ELF-1 (cell line): ENCODE measurements around the gene FAM78B.

Experiments used
- DNase-seq: peaks from one replicate; pipeline ENCODE4 v3.0.0-alpha.2; 2016; ENCODE audit warnings: low read depth, low spot score

The FAM78B gene

DNA sequence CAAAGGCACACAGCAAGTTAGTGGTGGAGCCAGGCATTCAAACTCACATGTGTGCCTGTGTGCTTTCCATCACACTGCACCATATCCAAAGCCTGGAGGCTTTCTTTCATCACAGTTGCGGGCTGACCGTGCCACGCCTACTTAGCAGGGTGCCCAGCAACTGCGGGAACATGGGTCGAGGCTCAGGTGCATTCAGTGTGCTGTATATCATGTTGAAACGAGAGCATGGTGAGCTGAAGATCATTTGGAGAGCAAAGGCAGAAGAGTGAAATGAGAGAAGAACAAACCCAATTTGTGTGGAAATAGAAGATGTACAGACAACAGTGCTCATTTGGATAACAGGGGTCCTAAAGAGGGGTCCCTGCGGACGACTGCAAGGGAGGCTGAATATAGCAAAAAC is 46.5 kb downstream of the FAM78B start:
- no peak for DNase-seq

DNA sequence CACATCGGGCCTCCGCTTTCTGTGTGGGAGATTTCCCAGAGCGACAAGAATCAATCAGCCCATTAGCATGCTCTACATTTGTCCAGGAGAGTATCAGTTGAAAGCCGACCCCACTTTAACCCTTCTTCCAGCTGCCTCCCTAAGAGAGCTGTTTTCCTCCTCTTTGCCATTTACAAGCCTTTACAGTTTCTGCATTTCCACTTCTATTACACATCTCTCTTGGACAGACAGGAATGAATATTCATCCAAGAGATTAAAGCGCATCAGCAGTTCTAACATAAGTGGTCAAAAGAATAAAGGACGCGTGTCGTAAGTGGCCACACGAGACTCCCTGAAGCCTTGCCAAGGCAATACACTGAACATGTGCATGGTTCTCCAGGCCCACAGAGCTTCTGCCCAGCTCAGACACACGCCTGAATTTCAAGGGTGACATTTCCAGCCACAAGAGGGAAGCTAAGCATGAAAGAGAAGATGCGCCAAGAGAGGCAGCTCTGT is 47.3 kb downstream of the FAM78B start:
- DNase-seq: no peak

DNA sequence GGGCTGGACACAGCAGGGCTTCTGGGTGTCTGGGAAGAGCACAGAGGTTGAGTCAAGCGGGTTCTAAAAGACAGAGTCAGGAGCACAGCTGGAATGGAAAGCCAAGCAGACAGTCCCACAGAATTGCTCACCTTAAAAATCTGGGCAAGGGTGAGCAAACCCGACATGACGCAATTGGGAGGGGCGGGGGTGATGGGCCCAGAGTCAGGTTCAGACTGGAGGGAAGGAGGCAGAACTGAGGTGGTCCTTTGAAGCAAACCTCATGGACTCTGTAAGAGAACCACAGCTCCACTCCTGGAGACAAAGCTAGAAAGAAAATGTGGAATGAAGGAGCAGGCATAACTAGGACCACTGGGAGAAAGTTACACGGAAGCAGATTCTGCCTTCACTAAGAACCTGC is 49.0 kb downstream of the FAM78B start:
- no peak for DNase-seq

DNA sequence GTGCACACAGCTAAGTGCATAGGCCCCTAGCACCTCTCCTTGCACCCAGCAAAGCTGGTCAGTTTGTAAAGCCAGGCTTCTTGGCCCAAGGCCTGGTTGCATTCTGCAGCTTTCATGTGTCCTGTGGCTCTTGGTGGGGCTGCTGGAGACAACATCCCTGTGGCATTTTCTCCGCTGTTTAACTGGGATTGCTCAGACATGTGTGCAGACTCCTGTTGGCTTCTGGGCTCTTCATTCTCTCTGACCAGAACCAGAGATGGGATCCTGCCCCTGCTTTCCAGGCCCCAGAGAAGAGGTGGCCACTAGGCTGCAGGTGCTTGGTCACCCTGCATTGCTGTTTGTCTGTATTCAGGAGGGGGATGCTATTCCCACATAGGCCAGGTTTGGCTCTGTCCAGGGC is 50.8 kb downstream of the FAM78B start:
- no peak for DNase-seq

DNA sequence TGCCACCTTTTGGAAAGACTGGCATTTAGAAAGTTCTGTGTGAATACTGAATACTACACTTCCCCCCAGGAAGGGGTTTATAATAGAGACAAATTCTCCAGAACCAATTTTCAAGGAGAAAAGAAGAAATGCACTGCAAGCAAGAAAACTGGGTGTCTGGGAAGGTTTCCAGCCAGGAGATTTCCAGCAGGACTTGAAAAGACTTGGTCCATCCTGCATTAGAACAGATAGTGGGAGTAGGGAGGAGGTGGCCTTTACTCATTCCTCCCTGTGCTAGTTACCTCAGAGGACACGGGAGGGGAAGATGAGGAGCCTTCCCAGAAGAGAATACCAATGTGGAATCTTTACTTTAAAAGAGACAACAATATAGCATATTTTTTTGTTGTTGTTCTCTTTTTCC is 52.4 kb downstream of the FAM78B start:
- no peak for DNase-seq

DNA sequence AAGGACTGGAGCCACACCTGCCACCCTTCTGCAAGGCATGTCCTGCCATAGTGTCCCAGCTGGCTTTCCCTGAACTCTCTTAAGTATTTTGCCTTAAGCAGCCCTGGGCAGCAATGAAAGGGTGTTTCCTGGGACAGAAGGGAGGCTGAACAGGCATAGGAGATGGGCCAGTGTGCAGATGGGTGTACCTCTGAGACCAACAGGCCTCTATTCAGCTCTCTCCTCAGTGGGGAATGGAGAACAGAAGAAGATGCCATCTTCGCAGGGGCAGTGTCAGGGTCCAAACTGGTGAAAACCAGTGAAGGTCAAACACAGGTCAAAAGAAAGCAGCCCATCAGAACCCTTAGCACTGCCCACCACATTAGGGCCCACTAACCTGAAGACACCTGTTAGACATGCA is 53.2 kb downstream of the FAM78B start:
- DNase-seq: no peak

DNA sequence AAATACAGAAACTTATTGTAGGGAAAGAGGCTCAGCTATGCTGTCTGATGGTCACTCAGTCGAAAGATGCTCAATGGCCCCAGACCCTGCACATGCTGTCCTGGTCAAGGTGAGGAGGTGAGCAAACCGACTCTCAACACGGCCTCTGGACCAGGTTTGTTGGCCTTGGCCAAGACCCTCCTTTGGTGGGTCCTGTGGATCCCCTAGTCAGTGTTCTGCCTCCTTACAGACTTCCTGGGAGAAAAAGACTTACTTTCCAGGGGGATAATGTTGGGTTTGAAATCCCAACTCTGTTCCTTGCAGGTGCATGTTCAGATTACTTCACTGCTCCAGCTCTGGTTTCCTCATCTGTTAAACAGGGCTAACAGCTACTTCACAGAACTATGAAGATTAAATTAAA is 53.8 kb downstream of the FAM78B start:
- no peak for DNase-seq

DNA sequence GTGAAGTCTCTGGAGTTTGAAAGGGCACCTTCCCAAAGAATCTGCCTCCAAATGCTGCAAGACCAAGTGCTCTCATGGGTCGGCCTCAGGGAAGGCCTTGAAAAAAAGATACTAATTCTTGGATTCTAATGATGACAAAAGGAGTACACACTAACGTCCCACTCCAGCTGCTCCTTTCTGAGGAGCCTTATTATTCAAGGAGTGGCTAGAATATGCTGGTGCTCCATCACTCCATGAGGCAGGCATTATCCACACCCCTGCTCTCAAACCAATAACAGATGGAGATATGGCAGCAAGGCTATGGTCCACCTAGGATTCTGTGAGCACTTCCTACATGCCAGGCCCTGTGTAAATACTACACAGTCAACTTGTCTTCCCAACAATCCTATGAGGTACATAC is 54.4 kb downstream of the FAM78B start:
- no peak for DNase-seq

DNA sequence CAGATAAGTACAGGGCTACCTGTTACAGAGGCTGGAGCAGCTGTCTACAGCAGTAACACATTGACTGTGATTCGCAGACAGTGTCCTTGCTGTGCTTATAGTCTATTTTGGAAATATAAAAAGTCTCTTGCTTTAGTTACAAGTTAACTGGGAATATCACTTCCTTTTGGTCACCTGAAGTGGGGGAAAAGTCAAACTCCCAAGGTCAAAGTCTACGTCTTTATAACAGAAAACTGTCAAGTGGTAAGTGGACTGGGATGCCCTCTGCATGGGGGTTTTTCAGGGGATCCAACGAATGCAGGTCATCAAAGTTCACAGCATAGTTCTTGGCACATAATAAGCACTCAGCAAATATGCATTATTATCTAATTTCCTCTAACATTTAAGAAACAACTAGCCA is 55.4 kb downstream of the FAM78B start:
- DNase-seq: no peak

DNA sequence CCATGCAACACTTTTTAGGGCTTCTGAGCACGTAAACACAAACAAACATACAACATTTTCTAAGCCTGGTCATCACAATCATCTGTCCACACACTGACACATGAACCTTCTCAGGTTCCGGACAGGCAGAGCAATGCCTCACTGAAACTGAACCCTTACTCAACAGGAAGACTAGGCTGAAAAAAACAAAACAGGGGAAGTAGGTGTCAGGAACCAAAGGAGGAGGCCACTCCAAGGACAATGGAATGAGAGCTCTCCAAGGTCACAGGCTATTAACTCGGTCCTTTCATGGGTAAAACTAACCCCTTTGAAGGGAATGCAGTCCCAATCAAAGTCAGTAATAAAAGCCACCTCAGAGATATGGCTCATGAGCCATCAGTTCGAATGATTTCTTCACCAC is 76.6 kb downstream of the FAM78B start:
- DNase-seq: no peak

DNA sequence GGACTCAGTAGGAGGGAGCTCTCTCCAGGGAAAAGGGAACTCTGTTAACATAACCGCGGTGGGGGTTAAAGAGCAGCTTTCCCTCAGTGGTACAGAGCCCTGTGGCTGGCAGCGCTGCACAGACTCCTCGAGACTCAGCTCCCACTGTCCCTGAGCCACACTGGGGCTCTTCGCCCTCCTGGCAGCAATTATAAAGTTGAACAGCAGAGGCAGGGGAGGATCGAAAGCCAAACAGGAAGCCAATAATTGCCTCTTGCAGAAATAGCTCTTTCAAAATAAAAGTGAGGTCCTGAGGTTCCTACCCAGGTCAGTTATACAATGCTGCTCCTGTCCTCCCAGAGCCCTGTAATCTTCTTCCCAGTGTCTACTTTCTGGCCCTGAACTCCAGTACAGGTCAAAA is 77.0 kb downstream of the FAM78B start:
- no peak for DNase-seq

DNA sequence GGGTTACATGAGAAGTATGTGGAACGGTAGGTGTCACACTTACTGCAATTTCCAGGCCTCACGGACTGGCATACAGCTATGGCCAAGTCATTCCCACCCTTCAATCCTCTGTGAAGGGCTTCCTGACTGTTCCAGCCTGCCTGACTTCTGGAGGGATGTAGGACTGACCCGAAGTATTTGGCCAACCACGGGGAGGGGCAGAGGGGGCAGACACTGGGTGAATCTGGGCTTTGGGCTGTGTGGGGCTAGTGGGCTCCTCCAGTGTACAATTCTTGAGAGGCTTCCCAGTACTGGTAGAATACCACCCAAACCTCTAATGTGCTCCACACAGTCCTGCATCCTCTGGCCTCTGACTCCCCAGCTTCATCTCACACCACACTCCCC is 78.2 kb downstream of the FAM78B start:
- DNase-seq: no peak

DNA sequence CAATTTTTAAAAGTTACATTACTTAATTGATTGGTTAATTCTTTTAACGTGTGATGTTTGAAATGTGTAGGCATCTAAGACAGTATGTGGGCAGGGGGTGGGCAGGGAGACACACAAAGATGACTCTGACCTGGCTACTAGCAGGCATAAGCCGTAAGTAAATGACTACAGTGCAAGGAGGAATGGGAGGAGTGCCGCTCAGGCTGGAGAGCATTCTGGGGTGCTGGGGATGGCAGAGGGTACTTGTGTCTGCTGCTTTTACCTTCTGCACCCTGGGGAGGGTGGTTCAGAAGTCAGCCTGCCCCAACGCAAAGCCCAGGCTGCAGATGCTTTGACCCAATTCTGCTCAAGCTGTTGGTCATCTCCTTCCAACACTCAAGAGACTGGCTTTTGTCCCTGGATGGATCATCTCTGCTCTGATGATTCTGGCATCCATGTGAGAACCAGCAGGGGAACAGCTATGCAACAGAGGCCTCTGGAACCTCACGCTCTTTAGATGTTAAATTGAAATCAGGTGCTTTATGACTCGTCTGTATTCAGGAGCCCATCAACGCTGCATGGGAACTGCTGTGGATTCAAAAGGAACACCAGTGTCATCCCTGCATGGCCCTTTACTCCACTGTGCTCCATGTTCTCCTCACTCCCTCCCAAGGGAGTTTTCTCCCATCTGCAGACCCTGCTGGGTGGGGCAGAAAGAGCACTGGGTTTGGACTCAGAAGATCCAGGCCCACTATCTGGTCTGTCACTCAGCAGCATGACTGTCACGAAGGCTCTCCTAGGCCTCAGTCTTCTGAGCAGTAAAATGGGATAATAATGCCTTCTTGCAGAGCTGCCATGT is 78.8 kb downstream of the FAM78B start:
- no peak for DNase-seq

DNA sequence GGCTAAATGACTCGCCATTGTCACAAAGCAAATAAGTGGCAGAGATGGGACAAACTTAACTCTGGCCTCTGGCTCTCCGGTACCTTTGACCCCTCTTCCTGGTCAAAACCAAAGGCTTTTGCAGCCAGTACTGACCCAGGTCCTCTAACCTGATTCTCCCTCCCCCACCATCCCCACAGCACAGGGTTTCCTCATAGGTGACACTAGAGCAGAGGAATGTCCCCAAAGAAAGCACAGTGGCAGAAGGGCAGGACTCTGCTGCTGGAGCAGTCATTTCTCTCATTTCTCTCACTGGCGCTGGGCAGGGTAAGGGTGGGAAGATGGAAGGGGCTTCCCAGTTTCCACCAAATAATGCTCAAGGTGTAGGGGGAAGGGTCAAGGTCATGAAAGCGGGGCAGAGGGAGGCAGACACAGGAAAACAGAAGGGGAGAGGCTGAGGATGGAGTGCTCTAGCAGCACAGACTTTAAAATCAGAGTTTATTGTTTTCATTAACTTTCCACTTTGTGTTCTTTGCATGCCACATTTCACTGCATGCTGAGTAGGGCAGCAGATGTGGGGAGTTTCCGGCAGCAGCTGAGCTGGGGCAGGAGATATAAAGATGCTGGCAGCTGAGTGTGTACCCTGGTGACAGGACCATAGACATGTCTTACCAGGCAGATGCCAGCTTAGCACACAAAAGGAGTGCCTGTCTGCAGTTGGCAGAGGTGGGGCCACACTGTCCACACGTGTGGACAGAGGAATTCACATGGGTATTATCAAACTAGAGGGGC is 80.5 kb downstream of the FAM78B start:
- DNase-seq: no peak

DNA sequence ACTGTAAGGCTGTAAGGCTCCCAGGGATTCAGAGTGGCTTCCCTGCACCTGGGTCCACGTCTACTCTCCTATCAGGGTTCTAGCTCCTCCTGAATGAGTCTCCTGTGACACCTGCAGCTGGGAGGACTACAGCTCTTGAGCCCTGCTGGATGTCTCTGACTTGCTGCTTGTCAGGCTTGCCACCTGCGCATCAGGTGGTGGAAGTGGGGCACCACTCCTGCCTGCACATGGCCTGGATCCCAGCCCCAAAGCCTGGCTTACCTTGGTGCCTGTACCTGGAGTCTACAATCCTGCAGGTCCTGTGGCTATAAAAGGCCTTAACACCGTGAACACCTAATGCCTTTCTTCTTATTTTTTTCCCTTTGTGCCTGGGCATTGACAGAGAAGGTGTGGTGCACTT is 82.2 kb downstream of the FAM78B start:
- DNase-seq: no peak

DNA sequence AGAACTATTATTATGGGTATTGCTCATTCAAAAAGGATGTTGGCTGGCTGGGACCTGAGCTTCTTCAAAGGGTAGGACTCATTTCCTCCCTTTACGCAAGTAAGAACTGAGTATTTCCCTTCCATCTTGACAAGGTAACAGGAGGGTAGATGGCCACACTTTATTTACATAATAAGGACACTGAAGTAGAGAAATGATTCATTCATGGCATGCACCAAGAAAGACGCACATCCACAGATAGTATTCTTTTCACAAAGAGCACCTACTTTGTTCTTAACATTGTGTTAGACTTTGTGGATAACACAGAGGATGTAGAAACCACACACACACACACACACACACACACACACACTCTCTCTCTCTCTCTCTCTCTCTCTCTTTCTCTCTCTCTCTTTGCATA is 82.9 kb downstream of the FAM78B start:
- no peak for DNase-seq

DNA sequence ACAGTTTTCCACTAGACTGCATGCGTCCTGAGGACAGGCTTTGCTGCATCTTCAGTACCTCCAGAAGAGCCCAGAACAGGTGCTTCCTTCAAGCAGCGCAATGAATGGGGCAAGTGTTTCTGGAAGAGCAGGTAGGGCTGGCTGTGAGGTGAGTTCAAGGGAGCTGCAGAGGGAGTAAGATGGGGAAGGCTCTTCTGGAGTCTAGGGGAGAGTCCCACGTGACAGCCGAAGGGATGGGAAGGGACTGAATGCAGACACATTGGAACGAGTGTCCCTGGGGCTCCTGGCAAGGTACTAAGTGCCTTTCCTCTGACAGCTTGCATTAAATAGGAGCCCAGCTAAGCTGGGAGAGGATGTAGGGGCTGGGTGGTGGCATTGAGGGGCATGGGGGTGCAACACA is 84.2 kb downstream of the FAM78B start:
- DNase-seq: no peak

DNA sequence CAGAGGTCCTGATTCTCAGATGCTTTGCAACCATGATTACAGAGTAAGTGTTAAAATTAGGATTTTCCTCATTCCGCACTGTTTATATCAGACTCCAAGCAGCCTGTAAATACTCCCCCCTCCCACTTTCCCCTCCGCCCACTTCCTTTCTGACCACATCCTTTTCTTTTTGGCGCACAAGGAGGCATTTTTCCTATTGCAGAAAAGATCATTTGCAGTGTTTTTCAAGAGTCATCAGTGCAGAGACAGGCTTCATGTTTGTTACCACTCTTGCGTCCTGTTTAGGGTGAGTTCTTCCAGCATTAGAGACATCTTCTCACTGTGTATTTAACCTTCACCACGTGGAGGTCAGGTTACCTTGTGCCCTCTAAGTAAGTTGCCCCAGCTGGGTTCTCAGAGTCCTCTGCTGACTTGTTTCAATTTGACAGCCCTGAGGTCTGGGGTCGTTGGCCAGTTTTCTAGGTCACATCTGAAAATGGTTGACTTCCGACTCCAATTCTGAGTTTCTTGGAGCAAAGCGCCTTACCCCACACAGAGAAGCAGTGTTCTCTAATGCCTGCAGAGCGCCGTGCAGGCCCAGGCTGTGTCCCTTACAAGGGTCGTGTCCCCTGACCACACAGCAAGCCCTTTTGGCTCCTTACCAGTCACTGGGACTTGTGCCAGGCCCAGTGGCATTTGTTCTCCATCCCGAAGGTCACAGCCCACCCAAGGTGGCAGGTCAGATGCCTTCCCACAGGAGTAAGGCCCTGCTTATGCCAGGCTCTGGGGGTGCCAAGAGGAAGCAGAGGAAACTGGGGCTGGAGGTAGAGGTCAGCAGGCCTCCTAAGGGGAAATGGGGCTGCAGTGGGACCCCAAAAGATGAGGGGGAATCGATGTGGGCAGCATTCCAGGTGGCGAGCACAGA is 85.6 kb downstream of the FAM78B start:
- DNase-seq: no peak

DNA sequence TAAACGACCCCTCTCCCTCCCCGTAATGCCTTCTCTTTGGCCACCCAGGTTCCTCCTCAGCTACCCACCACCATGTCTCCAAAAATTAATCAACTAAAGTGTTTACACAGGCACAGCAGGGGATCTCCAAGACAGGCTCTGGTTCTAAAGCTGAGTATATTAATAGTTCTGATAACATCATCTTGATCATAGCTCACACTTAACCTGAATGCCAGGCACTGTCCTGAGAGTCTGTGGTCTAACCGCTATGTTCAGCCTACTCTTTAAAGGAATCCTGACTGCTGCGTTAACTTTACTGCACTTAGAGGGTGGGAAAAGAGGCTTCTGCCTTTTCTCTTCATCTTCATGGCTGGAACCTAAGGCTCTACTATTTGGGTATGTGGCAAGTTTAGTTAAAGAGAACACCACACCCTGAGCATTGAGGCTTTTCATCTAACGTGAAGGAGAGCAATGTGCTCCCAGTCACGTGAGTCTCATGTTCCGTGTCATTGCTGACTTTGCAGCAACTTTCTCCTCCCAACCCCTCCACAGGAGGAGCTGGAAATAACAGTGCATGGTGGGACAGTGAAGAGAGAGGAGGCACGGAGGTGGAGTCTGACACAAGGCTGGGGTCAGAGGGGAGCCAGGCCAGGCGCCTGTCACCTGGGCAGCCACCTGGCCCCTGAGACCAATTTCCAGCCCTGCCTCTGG is 86.4 kb downstream of the FAM78B start:
- DNase-seq: no peak

DNA sequence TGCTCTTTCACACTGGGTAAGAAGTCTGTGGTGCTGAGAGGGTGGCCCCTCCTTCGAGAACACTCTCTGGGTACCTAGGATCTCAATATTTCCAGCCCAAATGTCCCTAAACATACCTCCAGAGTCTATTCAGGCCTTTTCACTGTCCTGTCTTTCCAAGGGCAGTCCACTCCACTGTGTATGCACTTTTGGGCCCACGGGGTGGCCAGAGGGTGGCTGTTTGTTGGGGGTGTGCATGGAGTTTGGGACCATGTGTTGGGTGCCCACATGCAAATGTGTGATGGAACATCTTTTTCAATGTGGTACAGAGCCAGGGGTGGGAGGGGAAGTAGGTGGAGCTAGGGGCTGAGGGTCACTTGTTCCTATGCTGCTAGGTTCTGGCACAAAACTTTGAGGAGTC is 87.5 kb downstream of the FAM78B start:
- no peak for DNase-seq

DNA sequence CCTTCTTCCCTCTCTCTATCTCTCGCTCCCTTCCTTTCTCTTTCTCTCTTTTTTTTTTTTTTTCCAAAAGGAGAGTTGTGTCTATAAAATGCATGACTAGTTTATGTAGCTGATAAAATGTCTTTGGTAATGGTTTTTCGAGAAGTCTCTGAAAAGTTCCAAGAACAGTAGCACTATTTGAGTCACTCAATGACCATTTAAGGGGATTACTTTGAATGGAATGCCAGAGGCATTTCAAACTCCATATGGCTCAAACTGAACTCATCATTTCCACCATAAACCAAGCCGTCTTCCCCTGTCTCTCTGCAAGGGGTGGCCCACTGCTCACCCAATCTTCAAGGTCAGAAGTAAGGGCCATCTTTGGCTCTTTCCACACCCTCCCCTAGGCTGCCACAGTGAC is 93.3 kb downstream of the FAM78B start:
- no peak for DNase-seq
